HG03060 (cell line): ENCODE results near the gene DAAM1.

ENCODE experiments used
- ATAC-seq: cut with Tn5 transposase; IDR thresholded peaks from one replicate; pipeline ENCODE4 v1.9.1; 2021; ENCODE audit warnings: low read depth, moderate number of reproducible peaks; ENCODE audit not compliant: unreplicated experiment

DAAM1 gene

DNA sequence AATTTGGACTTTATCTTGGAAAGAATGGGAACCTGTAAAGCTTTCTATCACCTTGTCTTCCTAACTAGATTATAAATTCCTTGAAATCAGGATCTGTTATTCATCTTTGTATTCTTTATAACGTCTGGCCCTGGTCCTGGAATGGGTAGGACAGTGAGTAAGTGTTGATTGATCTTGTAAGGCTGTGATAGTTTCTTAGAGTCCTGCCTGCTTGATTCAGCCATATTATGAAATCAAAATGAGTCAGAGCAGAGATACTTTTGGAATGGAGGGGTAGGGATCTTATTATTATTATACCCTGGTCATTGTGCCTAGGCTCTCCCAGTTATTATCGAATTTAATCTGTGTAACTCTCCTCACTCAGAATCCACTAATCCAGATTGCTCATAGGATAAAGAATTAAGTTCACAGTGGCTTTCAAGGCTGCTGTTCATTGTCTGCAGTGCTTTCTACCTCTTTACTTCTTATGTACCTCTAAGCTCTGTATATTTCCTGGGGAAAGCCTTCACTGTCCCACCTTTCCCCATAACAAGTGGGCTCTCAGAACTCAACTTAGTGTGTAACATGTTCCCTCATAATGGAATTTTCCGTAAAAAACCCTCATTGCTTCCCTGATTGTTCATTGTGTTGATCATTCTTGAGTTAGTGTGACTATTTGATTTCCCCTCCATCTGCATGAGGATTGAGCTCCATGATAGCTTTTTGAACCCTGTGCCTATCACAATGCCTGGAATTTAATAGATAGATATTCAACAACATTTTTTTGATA is 93.3 kb downstream of the DAAM1 start:
- ATAC-seq: no peak

- ATAC-seq: no peak
Measured at GRCh38 chr14:59282378-59282765, 93.9 kb downstream of the DAAM1 start.

GRCh38 chr14:59283361-59283760 is 94.9 kb downstream of the DAAM1 start:
- ATAC-seq: no peak

- no peak for ATAC-seq
Measured at GRCh38 chr14:59284059-59284458, 95.6 kb downstream of the DAAM1 start.

GRCh38 chr14:59292028-59292427 is 103.6 kb downstream of the DAAM1 start:
- ATAC-seq: no peak

GRCh38 chr14:59292921-59293534 is 104.6 kb downstream of the DAAM1 start:
- ATAC-seq: no peak

- ATAC-seq: no peak
Measured at GRCh38 chr14:59293935-59294661, 105.6 kb downstream of the DAAM1 start.

GRCh38 chr14:59294662-59294992 is 106.2 kb downstream of the DAAM1 start:
- no peak for ATAC-seq

DNA sequence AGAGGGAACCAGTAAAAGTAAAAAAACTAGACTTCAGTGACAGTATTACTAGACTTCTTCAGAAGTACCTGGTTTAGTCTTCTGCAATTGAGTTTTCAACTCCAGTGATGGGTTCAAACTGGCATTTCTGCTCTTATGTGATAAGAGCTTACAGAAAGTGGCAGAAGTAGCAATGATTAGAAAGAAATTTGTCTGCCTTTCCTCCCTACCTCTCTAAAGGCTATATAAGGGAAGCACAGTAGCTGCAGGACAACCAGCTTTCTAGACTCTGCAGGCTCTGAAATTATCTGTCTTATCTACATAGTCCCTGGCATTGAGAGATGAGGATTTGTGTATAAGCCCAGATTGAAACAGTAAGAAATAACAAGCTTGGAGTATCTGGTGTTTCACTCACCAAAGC is 107.5 kb downstream of the DAAM1 start:
- ATAC-seq: no peak

GRCh38 chr14:59296508-59296907 is 108.0 kb downstream of the DAAM1 start:
- ATAC-seq: no peak

DNA sequence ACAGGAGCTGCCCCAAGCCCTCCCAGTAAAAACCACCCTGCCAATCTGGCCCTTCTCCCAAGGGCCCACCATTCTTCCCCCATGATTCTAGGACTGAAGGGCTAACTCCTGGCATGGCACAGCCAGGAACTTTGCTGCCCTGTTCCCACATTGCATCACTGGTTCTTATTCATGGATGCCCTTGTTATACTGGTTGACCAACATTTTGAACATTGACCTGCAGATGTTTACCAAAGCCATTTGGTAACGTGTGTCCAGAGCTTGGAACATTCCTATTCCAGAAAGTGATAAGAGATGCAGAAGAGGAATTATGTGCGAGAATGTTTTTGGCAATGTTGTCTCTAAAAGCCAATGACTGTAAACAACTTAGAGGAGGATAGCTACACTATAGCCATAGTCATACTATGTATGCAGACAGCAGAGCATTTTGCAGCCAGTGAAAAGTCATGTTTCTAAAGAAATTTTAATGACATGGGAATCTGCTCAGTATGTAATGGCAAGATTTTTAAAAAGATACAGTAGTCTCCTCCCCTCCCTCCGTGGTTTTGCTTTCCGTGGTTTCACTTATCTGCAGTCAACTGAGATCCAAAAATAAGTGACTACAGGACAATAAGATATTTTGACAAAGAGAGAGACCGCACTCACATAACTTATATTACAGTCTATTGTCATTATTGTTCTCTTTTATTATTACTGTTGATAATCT is 108.8 kb downstream of the DAAM1 start:
- ATAC-seq: no peak

- no peak for ATAC-seq
Measured at GRCh38 chr14:59299731-59300130, 111.3 kb downstream of the DAAM1 start.

DNA sequence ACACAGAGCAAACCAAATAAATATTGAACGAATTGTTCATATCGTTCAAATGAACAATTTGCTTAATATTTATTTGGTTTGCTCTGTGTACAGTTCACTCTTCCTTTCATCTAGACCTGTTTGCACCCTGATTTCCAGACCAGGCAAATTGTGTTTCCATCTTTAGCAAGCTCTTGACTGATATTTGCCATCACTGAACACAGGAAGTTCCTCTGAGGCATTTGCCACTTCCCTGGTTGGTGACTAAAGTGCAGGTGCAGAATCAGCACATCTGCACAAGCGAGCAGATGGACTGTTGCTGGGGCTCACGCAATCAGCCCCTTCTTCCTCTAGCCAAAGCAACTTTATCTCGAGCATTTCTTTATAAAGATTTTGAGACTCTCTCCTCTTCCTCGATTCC is 112.9 kb downstream of the DAAM1 start:
- ATAC-seq: peak; percentile 62

GRCh38 chr14:59302313-59302712 is 113.8 kb downstream of the DAAM1 start:
- no peak for ATAC-seq

DNA sequence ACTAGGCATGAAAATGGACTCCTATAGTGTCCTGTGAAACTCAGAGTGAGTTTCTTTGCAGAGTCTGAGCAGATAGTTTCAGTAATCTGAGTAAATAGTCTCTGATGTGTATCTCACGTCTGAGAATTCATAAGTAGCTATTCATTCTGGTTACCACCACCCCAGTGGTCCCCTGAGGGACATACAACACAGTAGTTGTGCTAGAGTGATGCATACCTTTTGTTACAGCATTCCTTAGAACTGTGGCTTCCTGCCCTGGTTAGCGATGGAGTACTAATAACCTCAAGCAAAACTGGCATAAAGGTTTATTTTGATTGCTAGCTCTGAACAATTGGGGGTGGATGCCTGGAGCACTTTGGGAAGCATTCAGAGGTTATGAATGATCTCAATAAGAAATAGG is 114.7 kb downstream of the DAAM1 start:
- no peak for ATAC-seq

DNA sequence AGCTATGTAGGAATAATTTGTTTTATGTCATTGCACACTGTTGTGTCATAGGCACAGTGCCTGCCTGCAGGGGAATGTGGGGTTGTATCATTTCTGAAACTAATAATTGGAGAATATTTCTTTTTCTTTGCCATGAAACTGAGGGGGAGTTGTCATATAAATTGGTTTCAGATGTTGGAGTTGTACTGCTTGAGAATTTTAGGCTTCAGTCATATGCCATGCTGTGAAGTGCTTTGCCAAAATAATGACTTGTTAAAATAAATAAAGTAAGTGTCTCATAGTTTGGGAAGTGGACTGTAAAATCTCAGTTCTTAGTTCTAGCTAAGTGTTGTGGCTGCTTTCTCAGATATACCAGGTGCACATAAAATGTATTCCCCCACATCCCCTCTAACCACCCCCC is 116.8 kb downstream of the DAAM1 start:
- ATAC-seq: no peak

DNA sequence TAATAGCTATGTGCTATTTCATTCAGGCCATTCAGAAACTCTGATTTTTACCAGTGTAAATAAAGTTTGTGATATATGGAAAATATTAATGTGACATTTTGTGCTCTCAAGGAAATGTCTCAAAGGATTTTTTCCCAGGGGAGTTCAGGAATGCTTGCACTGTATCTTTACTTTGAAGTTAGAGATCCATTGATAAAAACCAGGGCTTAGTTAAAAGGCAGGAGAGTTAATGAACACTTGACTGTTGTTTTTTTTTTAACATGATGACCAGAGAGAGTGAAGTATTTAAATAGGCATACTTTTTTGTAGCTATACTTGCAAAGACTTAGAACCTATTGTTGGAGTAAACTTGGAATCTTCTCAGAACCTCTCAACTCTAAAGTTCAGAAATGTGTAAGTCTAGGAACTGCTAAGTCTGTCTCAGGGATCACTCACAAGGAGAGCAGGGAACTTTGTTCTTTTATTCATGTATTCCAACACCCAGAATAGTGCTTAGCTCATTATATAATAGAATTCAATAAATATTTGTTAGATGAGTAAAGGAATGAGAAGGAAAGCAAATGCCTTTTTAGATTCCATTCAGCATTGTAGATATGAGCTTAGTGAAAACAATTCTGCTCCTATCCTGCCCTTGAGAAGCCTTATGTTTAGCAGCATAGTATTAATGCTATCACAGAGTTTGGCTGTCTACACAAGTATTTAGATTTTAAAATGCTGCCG is 117.5 kb downstream of the DAAM1 start:
- no peak for ATAC-seq

DNA sequence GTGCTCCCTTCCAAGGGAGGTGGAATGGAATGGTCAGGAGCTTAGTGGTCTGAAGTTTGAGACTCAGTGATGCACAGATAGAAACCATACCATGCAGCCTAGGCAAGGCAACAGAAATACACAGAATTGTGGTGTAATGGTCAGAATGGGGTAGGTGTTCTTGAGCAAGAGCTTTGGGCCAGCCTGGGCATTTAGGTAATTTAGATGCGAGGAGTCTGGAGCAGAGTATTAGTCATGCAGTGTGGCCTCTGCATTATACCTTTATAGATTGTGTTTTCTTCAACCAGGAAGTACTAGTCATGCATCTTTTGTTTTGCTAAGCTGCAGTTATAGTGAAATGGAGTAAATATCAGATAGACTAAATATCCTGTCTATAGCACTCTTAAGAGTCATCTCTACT is 118.3 kb downstream of the DAAM1 start:
- ATAC-seq: no peak

- ATAC-seq: no peak
Measured at GRCh38 chr14:59308086-59308485, 119.6 kb downstream of the DAAM1 start.

DNA sequence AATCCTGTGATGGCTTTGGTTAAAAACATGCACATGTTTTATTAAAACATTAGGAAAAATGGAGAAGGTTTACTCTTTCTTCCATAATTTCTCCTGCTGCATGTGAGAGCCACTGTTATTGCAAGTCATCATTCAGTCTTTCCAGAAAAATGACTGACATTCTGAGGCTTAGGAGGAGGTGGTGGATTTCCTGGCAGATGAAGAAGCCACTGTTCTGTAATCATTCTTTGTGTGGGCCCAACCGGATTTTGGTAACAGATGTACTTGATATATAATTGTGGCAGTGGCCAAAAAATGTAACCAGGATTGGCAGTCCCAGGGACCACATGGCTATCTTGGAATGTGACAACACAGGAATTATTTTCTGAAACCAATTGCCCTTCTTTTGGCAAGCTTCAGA is 120.2 kb downstream of the DAAM1 start:
- ATAC-seq: no peak
